T-helper 1 cell treated with Interleukin-12 subunit alpha and Interleukin-12 subunit beta and Interleukin-4 antibody, amounts not matched to agents 30 ng/mL and 1 ng/mL, for 36 hours (primary cell): ENCODE measurements around the gene RRP36. TPM values are rescaled to one million over a fixed set of nuclear protein-coding genes. Genes with fewer than 3 reads are reported as not detected.
"Not testable (repeated sequence)": the region's sequence is repeated elsewhere in the genome, so short reads cannot be mapped to it uniquely, and the experiment has no call there.

Experiments
- intact Hi-C: fragments of 100-400 bp; cut with micrococcal nuclease; formaldehyde crosslinking; loops from one replicate; pipeline ENCODE4 v1.15.1; 2024
- total RNA-seq: library from RNA; stranded (reverse); gene quantifications from 2 replicates; pipeline ENCODE4 v1.2.3, GENCODE V29; 2022

RRP36 gene, protein sequence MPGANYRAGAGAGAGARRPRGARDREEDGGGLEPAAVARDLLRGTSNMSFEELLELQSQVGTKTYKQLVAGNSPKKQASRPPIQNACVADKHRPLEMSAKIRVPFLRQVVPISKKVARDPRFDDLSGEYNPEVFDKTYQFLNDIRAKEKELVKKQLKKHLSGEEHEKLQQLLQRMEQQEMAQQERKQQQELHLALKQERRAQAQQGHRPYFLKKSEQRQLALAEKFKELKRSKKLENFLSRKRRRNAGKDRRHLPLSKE
- total RNA-seq, result 78.1 and 81.4 TPM in 2 replicates

GRCh38 chr6:43021270-43022047 lies at the start of gene RRP36:
RRP36 (plus strand) TSS chr6:43021623; CDS start chr6:43021655, 32 bp downstream.
- intact Hi-C loops, result loop anchor here (1.0 kb wide), 5 partner anchors 8 to 120 kb away; partner anchors contain the start of genes CNPY3, CUL7, KLC4 and MEA1

DNA sequence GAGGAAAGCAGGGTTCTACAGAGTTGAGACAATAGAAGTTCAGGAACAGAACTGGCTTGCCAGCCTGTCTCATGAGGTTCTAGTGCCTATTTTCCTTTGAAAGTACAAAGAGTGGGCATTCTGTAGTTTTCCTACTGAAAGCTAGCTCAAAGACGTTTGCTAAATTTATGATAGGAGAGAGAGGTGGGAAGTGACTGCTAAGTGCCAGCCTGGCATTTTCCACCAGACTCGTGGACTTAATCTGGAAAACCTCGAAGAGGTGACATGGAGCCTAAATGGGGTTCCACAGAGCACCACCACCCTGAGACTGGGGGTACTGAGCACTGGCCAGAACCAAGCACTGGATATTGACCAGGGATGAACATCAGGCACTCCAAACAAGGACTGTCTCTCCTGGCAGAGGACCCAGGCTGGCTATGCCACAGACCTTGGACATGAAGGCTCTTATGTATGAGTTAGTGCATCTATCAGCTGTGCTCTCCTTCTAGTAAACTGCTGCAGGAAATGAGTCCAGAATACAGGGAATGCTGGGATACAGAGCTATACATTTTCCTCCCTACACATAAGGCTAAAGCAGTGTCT lies 49.6 kb upstream of the RRP36 start:
- intact Hi-C loops, result no loop called here

DNA sequence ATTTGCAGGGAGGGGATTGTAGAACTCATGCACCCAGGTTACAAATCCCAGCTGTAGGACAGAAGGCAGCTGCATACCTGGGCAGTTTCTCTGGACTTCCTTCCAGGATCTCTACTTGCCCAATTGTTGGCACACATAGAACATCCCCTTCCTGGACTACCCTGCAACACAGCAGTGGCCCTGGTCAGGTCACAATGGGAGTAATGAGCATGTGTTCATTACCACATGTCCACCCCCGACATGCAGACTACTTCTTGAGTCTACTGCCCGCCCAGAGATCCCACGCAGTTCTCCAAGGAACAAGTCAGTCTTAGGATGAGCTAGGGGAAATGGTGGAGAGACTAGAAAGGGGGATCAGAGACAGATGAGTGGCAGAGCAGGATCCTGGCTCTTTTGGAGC lies 47.5 kb upstream of the RRP36 start:
- intact Hi-C loops, result no loop called here

GRCh38 chr6:42974919-42975505 lies 46.4 kb upstream of the RRP36 start:
- intact Hi-C loops, result loop anchor here (5.0 kb wide), 2 partner anchors 193 to 392 kb away; partner anchors contain the start of genes BICRAL and ZNF318

- intact Hi-C loops, result loop anchor here (2.0 to 5.0 kb wide), 3 partner anchors 196 to 389 kb away; partner anchors contain the start of genes BICRAL, DNPH1 and ZNF318
Observed at GRCh38 chr6:42978487-42978838, 43.0 kb upstream of the RRP36 start.

DNA sequence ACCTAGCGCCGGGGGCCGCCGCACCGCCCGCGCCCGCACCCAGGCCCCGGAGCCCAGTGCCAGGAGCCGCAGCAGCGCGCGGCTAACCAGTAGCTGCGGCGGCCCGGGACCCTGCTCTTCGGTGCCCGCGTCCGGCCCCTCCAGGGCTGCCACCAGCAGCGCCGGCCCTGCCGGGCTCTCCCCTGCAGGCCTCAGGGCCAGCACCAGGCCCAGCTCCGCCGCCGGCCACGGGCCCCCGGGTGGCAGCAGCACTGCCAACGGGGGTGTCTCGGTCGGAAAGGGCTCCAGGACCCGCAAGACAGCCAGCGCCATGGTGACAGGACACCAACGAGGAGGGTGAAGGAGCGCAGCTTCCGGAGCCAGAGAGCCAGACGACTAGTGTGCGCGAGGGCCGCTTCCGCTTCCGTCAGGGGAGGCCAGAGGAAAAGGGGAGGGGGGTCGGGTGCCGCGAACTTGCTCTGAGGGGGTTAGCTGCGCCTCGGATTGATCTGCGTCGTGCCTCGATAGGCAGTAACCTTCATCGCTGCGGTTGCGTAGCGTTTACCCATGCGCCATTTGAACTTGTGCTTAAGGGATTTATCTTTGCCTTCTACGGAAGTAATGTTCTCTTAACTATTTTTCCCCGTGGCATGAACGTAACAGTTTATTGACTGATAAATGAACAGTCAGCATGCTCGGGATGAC lies 42.4 kb upstream of the RRP36 start, which contains the start of gene PEX6:
PEX6 (minus strand) TSS at position 343 of the 684 bp plus-strand sequence; CDS start at position 312, 31 bp downstream.
- intact Hi-C loops, result loop anchor here (1.0 to 5.0 kb wide), 10 partner anchors 35 to 592 kb away; partner anchors contain the start of genes BICRAL, CNPY3, CUL7 and DNPH1

DNA sequence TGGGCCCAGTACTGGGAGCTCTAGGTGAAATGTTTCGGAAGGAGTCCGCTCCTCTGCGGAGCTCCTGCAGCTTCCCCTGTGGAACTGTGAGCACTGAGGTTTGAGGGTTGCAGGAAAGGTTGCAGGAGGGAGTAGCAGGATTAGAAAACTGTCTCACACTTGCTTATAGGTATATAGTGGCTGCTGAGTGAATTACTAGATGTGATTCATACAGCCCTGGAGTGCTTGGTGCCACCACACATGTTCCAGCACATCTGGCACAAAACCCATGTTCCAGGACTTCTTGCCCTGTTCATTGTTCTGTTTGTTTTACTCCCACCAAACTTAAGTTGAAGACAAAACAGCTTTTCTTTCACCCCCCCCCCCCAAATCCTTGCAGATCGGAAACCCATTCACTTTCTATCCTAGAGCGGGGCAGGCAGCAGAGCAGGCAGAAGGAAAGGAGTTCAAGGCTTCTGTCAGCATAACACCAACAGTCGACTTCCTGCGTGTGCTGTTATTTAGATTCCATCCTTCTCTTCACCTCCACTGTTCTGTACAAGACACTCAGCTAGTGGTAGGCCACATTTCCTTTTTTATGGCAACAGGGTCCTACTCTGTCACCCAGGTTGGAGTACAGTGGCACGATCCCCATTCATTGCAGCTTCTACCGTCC lies 41.8 kb upstream of the RRP36 start:
- intact Hi-C loops, result loop anchor here (1.0 to 5.0 kb wide), 11 partner anchors 35 to 592 kb away; partner anchors contain the start of genes BICRAL, CNPY3, CUL7 and DNPH1

DNA sequence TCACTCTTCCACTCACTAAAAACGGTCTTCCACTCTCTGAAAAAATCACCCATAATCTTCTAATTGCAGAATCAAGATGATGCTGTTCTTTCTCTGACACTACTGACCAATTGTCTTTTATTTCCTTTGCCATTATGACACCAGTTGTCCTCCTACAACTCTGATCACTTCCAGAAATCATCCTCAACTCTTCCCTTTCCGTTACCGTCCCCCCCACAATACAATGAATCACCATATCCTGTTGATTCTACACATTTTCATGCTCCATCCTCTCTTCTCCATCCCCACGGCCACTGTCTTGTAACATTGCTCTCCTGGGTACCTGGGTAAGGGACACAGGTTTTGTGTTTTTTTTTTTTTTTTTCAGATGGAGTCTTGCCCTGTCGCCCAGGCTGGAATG lies 39.6 kb upstream of the RRP36 start:
- intact Hi-C loops, result loop anchor here (5.0 kb wide), 1 partner anchor 420 kb away; the partner anchor contains the start of gene UBR2

GRCh38 chr6:42984001-42984923 lies 37.2 kb upstream of the RRP36 start, which contains the start of gene PPP2R5D:
PPP2R5D (plus strand) TSS chr6:42984570; CDS start chr6:42984678, 108 bp downstream.
- intact Hi-C loops, result loop anchor here (1.0 to 5.0 kb wide), 12 partner anchors 30 to 533 kb away; partner anchors contain the start of genes ABCC10, CNPY3, CUL7 and KLC4

GRCh38 chr6:42984924-42985475 lies 36.4 kb upstream of the RRP36 start:
- intact Hi-C loops, result loop anchor here (1.0 to 5.0 kb wide), 12 partner anchors 29 to 532 kb away; partner anchors contain the start of genes ABCC10, CNPY3, CUL7 and KLC4

DNA sequence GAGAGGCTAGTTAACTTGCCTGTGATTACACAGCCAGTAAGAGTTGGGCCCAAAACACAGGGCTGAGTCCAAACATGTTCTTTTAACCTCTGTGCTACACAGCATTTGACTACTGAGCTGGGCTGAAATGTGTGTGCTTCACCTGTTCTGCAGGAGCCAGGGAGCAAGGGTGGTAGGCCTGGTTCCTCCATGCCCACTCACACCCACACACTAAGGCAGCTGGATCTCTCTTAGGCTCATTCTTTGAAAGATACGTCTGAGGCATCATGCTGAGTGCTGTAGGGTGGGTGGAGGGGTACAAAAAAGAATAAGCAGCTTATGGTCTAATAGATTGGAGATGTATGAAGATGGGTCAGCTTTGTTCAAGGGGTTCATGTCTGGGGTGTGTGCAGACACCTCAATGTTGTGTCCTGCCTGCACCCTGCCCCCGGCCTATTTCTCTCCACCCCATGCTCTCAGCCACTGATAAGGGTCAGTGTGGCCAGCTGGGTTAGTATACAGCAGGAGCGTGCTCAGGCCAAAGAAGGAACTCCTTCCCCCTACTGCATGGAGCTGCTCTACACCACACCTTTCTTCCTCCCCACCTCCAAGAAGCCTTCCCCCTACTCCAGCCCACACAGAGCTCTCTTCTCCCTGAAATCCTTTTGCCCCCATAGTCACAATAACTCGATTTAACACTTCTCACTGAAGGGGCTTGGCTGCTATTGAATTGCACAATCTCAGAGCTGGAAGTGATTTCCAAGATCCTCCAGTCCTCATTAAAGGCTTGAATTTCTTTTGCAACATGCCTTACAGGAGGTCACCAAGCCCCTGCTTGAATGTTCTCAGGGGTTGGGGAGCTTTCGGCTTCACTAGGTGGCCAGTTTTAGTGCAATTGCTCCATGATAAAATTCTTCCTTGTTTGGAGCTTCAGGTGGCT lies 33.6 kb upstream of the RRP36 start:
- intact Hi-C loops, result no loop called here

DNA sequence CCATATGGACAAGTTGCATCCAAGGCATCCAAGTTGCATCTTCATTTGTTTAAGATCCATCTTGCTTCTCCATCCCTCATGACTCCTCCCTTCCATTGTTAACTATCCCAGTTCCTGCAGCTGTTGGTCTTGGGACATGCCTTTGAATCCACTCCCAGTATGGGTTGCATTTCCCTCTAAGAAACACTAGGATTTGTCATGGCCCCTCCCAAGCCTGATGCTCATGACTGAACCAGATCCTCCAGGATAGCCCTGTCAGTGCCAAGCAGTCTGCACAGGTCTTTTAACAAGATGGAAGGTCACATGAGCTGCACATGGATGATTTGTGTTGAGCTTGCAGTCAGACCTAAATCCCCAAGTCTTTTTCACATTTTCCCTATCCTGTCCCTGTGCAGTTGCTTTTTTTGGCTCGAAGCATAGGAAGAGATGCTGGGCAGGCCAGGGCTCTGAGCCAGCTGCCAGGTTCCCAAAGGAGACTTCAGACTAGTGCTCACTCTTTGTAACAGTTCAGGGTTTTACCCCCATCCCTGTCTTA lies 32.9 kb upstream of the RRP36 start:
- intact Hi-C loops, result no loop called here

DNA sequence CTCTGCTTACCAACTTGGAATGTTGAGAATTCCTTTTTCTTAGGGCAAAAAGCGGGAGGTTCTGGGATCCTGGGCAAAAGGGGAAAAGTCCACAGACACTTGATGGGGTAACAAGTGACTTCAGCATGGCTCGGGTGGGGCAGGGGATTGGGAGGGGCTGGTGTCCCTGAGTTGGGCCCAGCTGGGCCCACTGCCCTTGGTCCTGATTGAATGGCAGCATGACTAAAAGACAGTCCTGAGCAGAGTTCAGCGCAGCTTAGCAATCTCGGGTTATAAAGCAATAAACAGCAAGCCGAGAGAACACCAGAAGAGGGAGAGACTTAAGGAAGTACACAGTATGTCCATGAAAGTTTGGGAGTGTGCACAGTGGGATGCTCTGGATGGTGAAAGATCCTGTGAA lies 31.5 kb upstream of the RRP36 start:
- intact Hi-C loops, result no loop called here

DNA sequence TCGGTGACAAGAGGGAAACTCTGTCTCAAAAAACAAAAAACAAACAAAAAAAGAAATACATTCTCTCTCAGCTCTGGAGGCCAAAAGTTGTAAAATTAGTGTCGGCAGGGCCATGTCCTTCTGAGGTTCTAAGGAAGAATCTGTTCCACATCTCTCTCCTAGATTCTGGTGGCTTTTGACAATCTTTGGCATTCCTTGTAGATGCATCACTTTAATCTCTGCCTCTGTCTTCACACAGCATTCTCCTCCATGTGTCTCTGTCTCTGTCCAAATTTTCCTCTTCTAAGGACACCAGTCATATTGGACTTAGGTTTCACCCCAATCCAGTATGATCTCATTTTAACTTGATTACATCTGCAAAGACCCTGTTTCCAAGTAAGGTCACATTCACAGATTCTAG lies 28.0 kb upstream of the RRP36 start:
- intact Hi-C loops, result no loop called here

DNA sequence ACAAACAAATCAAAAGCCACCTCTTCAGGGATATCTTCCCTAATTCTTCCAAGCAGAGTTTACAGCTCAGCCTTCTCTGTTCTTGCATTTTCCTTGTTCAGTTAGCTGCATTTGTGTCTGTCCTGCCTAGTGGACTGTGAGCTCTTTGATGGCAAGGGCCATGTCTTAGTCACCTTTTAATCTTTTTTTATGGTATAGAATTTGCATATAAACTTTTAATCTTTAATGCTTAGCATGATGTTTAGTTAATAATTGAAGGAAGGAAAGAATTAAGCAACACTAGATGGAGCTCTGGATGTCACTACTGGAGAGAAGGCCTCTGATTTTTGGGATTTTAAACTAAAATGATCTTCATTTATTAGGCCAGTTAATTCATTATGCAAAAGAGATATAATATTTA lies 24.9 kb upstream of the RRP36 start:
- intact Hi-C loops, result no loop called here

GRCh38 chr6:42998205-42998604 lies 23.2 kb upstream of the RRP36 start:
- intact Hi-C loops, result not testable (repeated sequence)

GRCh38 chr6:43001843-43002242 lies 19.6 kb upstream of the RRP36 start:
- intact Hi-C loops, result no loop called here
